Right atrium auricular region (tissue), 2 donors: ENCODE measurements around the gene RPA1. TPM values are rescaled to one million over a fixed set of nuclear protein-coding genes. Genes with fewer than 3 reads are reported as not detected.
"Not testable (repeated sequence)": the region's sequence is repeated elsewhere in the genome, so short reads cannot be mapped to it uniquely, and the experiment has no call there.

Experiments used
- DNase-seq: peaks from one replicate; pipeline ENCODE4 v3.0.0-alpha.2; 2019; ENCODE audit warnings: low spot score
- H3K27ac ChIP-seq, 2 donors: fragments of 200-600 bp; sonication (generic); 1 replicate in 1 of 2; 2 replicates in 1 of 2; pipeline ENCODE4 v1.5.1; 2016 to 2019
- H3K27me3 ChIP-seq, 2 donors: fragments of 200-600 bp; sonication (generic); one replicate each; pipeline versions ENCODE4 v1.5.1 to v1.6.0; 2017 to 2019
- H3K36me3 ChIP-seq: fragments of 200-600 bp; sonication (generic); one replicate; pipeline ENCODE4 v1.5.1; 2016
- H3K4me1 ChIP-seq, 2 donors: fragments of 200-600 bp; sonication (generic); one replicate each; pipeline versions ENCODE4 v1.5.1 to v1.6.0; 2017 to 2019
- H3K4me3 ChIP-seq, 2 donors: fragments of 200-600 bp; sonication (generic); 1 replicate in 1 of 2; 2 replicates in 1 of 2; pipeline ENCODE4 v1.5.1; 2017 to 2019; ENCODE audit warnings: mild to moderate bottlenecking in 1 of 2, moderate library complexity in 1 of 2
- H3K9me3 ChIP-seq, 2 donors: fragments of 200-600 bp; sonication (generic); one replicate each; pipeline ENCODE4 v1.5.1; 2019
- total RNA-seq, 2 donors: library from RNA; depleted of rRNA; stranded (reverse); fragments of >200 nt; gene quantifications; one replicate each; pipeline ENCODE4 v1.1.0, GENCODE V29; 2016
- TF ChIP-seq, protein P1 (sequence below), 2 donors: fragments of 200-600 bp; sonication (generic); IDR thresholded peaks; one replicate each; pipeline ENCODE4 v1.5.1; 2019; ENCODE audit warnings: antibody characterized with exemption in 2 of 2

The RPA1 gene
- total RNA-seq, 2 donors from 2014 or later, result 20.9 to 26.9 TPM

DNA sequence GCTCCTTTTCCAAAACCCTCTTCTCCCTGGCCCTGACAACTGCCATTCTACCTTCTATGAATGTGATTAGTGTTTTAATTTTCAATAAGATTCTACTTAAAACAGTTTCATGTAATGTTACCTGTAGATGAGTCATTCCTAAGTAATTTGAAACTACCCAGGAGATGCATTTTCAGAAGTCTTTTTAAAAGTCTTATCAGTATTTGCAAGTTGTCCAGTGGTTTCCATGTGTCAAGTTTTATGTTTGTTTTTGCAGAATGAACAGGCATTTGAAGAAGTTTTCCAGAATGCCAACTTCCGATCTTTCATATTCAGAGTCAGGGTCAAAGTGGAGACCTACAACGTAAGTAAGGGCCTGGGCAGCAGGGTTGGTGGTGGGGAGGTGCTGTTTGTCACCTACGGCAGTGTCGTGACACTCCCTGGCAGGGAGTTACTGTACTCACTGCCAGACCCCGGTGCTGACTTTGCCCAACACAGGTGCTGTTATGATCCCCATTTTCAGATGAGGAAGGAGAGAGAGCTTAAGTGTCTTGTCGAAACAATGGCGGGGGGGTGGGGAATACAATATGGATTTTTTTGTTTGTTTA, 65.0 kb downstream of the RPA1 start:
- DNase-seq, result no peak
- Histone ChIP-seq H3K9me3 (no peaks in the 10 kb centered on the region), H3K27ac (no peak overlapping the region), H3K27me3 (no peaks in the 10 kb centered on the region), H3K36me3 (peaks cover 79% of the 10 kb centered on the region), H3K4me1 (no peaks in the 10 kb centered on the region), H3K4me3 (no peak overlapping the region)
- TF ChIP-seq, protein P1, sequence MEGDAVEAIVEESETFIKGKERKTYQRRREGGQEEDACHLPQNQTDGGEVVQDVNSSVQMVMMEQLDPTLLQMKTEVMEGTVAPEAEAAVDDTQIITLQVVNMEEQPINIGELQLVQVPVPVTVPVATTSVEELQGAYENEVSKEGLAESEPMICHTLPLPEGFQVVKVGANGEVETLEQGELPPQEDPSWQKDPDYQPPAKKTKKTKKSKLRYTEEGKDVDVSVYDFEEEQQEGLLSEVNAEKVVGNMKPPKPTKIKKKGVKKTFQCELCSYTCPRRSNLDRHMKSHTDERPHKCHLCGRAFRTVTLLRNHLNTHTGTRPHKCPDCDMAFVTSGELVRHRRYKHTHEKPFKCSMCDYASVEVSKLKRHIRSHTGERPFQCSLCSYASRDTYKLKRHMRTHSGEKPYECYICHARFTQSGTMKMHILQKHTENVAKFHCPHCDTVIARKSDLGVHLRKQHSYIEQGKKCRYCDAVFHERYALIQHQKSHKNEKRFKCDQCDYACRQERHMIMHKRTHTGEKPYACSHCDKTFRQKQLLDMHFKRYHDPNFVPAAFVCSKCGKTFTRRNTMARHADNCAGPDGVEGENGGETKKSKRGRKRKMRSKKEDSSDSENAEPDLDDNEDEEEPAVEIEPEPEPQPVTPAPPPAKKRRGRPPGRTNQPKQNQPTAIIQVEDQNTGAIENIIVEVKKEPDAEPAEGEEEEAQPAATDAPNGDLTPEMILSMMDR (IDR thresholded peaks at IDR 0.05), result no peak

DNA sequence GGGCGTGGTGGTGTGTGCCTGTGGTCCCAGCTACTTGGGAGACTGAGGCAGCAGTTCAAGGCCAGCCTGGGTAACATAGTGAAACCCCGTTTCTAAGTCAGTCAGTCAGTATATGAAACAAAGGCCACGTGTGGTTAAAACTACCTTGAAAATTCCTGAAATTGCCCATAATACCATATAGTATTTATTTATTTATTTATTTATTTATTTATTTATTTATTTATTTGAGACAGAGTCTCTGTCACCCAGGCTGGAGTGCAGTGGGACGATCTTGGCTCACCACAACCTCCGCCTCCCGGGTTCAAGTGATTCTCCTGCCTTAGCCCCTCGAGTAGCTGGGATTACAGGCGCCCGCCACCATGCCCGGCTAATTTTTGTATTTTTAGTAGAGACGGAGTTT, 65.7 kb downstream of the RPA1 start:
- H3K4me1 ChIP-seq, H3K27ac ChIP-seq, H3K9me3 ChIP-seq, DNase-seq, H3K27me3 ChIP-seq, H3K4me3 ChIP-seq: not testable (repeated sequence)
- peaks cover 74% of the 10 kb centered on the region for H3K36me3 ChIP-seq

DNA sequence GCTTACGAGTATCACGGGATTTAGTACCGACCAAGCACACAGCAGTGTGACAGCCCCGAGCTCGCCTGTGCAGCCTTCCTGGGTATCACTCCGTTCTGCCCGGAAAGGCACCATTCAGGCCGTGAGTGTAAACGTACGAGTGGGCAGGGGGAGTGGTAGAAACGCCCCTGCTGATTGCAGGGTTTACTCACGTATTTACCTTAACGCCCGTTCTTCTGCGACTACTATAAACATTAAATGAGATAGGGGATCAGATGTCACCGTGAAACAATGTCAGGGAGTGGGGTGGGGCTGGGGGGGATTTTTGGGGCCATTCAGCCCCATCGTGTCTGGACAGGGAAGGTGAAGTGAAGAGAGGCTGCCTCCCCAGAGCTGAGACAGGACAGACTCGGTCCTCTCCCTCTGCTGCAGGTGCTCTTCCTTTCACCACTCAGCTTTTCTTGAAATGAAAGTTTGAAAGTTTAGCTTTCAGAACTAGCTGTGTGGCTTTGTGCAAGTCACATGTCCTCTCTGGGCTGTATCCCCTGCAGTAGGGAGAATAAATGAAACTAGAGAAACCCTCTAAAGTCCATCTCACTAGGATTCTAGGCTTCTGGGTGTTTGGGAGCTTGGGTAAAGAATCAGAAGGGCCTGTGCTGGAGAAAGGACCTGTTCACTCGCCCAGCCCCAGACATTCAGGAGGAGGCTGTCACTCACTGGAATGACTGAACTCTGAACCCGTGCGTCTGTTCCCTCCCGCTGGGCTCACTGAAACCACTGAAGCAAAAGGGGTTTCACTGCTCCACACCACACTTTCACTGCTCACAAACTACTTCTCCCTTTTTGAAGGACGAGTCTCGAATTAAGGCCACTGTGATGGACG, 66.7 kb downstream of the RPA1 start:
- Histone ChIP-seq H3K4me3 (no peak overlapping the region), H3K9me3 (no peaks in the 10 kb centered on the region), H3K4me1 (no peaks in the 10 kb centered on the region), H3K36me3 (peaks cover 67% of the 10 kb centered on the region), H3K27me3 (no peaks in the 10 kb centered on the region), H3K27ac (no peak overlapping the region)
- no peak for DNase-seq
- TF ChIP-seq, protein P1 (IDR thresholded peaks at IDR 0.05), result no peak

DNA sequence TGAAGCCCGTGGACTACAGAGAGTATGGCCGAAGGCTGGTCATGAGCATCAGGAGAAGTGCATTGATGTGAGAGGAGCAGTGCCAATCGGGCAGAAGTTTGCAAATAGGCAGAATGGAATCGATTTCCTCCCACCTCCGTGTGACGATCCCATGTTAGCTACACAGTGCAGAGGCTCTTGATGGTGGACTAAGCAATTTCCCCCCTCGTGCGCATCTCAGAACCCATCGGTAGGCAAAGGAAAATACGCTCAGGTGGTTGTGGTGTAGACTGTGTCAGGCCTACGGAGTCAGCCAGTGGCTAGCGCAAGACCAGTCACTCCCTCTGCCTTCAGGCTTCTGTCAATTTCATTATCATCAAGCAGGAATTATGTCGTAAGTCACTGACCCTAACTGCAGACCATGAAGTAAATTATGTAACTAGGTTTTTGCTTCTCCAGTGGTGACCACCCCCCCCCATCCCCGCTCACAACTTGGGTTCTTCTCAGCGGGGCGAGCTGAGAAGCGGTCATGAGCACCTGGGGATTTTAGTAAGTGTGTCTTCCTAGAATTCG, 67.4 kb downstream of the RPA1 start:
- Histone ChIP-seq H3K36me3 (peaks cover 60% of the 10 kb centered on the region), H3K4me1 (no peaks in the 10 kb centered on the region), H3K4me3 (no peak overlapping the region), H3K9me3 (no peaks in the 10 kb centered on the region), H3K27me3 (no peaks in the 10 kb centered on the region), H3K27ac (no peak overlapping the region)
- no peak for DNase-seq
- TF ChIP-seq, protein P1 (IDR thresholded peaks at IDR 0.05), result no peak

DNA sequence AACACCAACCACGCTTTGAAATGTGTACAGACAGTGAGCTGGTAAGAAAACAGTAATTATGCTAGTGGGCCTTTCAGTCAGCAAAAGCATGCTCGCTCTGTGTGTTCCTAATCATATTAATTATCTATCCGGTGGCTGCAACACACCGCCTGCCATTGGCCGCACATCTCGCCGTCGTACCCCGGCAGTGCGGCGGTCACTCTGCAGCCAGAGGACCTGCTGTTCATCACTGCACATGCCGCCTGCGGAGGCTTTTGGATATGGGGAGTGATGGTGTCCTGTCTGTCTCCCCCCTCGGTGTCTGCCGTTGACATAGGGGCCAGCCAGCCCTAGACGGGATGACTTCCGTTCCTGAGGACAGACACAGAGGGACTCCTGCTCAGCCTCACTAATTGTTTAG, 68.5 kb downstream of the RPA1 start:
- Histone ChIP-seq H3K36me3 (peaks cover 50% of the 10 kb centered on the region), H3K4me1 (no peaks in the 10 kb centered on the region), H3K27ac (no peak overlapping the region), H3K4me3 (no peak overlapping the region), H3K9me3 (no peaks in the 10 kb centered on the region), H3K27me3 (no peaks in the 10 kb centered on the region)
- TF ChIP-seq, protein P1 (IDR thresholded peaks at IDR 0.05), result no peak
- DNase-seq, result no peak

DNA sequence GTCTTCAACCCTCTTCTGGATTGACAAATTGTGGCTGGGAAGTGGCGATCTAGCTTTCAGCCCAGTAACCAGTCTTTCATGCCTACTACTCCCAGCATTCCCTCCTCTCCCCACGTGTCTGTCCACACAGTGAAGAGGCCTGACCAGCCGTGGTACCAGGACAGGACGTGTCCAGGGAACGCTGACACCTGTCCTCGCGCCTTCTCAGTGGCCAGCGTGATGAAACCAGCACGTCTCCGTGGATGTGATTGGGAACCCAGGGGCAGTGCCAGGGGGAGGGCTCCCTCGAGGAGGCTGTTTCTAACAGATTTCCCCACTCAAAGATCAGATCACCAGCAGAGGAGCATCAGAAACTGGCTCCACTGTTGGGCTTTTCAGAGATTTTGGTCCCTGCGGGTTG, 69.1 kb downstream of the RPA1 start:
- Histone ChIP-seq H3K27me3 (no peaks in the 10 kb centered on the region), H3K9me3 (no peaks in the 10 kb centered on the region), H3K4me1 (no peaks in the 10 kb centered on the region), H3K4me3 (no peak overlapping the region), H3K36me3 (peaks cover 45% of the 10 kb centered on the region), H3K27ac (no peak overlapping the region)
- TF ChIP-seq, protein P1 (IDR thresholded peaks at IDR 0.05), result no peak
- no peak for DNase-seq
